GM12892 (cell line): ENCODE measurements around the gene SLC4A1.

Experiments used
- DNase-seq: peaks from one replicate; pipeline ENCODE4 v3.0.0; 2011; ENCODE audit not compliant: insufficient read length
- FAIRE-seq: peaks from 2 replicates; lab custom pipeline; 2011; peaks lifted over from hg19 to GRCh38; lab: Jason Lieb, UNC
- POLR2A ChIP-seq: IDR thresholded peaks from 2 replicates; pipeline ENCODE4 v1.6.1; 2011; ENCODE audit warnings: low read depth, low read length, control low read depth
- POLR2AphosphoS5 ChIP-seq: IDR thresholded peaks from 2 replicates; pipeline ENCODE4 v1.6.1; 2011; ENCODE audit warnings: low read depth, low read length, control low read depth
- TAF1 ChIP-seq: IDR thresholded peaks from 2 replicates; pipeline ENCODE4 v1.6.1; 2011; ENCODE audit warnings: low read depth, mild to moderate bottlenecking, control low read depth, low read length, borderline replicate concordance

SLC4A1 gene

DNA sequence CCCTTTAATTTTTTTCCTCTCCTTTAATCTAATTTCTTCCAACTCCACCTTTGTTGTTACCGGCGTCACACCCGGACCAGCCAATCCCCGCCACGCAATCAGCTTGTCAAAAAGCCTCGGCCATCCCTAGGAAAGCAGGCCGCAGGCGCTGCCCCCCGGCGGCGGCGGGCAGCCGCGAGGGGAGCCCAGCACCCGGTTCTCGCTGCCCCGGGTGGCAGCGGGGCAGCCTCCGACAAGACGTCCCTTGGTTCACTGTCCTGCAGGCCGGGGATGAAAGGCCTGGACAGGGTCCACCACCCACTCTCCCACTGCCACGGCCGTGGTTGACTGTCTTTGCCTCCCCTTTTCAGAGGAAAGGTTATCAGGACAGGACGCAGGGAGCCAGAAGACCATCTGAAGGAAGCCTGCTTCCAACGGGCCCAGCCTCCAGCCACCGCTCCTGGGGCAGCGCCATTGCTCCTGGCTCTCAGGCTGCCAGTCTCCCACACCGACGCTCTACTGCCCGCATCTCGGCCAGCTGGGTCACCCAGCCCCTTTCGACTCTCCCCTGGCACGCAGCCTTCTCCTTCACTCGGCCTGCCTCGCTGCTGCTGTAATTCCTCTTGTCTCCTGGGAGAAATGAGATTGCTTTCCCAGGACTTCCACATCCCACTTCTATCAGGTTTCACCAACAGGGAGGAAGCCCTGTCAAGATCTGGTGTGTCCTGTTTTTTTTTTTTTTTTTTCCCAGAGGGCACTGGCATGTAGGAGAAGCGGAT, 45.6 kb downstream of the SLC4A1 start:
- FAIRE-seq (peak; percentile 72), DNase-seq (peak; percentile 63)
- TF ChIP-seq TAF1, result no peak

DNA sequence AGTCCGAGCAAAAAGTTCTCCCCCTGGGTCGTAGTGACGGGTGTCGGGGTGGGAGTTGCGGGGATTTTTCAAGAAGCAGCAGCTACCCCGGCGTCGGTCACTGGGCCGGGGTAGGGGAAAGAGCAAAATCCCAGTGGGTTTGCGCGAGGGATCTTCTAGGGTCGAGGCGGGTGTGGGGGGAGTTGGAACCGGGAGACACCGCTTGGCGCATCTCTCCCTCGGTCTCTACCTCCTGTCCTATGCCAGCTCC, 46.1 kb downstream of the SLC4A1 start:
- DNase-seq, result no peak
- no peak for TF ChIP-seq TAF1
- no peak for TF ChIP-seq POLR2A
- no peak for TF ChIP-seq POLR2AphosphoS5
- no peak for FAIRE-seq

DNA sequence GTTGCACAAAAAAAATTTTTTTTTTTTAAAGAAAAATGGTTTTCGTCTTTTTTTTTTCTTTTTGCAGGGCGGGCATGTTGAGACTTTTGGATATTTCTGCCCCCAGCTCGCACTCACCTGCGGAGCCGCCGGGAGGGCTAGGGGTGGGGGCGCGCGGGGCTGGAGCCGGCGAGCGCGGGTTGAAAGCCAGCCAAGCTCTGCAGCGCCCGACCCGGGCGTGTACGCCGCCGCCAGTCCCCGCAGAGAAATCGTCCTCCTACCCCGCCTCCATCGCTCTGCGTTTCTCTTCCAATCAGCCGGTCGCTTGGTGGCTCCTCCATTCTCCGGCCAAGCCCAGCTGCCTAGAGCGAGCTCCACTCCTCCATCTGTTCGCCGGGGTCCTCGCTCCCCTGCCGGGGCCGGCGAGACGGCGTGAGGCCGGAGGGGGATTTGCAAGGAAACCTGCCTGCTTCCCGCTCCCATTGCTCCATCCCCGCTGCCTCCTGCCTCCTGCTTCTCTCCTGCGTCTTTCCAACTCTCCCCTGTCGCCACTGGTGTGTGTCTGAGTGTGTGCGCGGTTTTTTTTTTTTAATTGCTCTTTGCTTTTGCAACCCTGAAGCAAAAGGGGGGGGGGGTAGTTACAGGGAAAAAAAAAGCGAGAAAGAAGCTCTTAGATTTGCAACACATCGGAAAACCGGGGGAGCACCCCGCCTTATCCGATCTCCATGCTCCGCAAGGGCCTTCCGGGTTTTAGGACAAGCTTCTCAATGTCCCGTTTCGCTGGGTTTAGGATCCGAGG, 46.7 kb downstream of the SLC4A1 start:
- FAIRE-seq, result no peak
- TF ChIP-seq TAF1 (0 out of 2 replicates have a peak, but pooled peaks have one; percentile 34), POLR2AphosphoS5 (peak; percentile 33; the same call in 1 of the 2 replicates), POLR2A (peak; percentile 75)

DNA sequence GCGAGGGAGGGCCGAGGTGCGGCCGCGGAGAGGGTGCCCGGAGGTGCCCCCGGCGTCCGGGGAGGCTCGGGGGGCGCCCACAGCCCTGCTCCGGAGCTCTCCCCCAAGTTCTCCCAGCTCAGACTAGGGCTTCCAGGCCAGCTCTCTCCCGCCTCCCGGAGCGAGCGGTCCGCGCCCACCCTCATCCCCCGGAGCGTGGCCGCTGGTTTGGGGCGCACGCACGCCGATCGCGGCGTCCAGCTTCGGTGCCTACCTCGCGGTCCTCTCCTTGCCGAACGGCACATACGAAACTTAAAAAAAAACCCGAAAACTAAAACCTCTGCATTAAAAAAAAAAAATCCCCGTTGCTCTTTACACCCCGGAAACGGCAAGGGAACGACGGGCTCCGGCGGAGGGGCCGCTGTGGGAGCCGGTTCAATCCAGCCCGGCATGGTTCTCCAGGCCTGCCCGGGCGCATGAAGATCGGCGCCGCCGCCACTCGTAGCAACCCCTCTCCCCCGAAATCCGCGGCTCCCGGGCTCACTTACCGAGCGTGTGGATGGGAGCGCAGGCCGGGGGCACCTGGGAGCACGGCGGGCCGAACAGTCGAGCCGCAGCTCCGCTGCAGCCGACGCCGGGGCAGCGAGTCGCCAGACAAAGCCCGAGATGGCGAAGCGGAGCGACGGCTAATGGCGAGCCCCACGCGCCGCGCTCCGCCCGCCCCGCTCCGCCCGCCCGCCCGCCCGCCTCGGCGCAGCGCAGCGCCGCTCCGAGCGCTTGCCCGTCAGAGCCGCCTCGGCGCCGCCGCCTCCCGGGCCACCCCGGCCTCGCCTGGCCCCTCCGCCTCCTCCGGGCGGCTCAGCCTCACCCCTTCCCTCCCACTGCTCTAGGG, 47.5 kb downstream of the SLC4A1 start:
- TF ChIP-seq POLR2A (peak; percentile 57; the same call in 1 of the 2 replicates), TAF1 (peak; percentile 36; the same call in 1 of the 2 replicates), POLR2AphosphoS5 (no peak)
- DNase-seq, result peak; percentile 61
- FAIRE-seq, result no peak

More for the DNA sequence above, 46.7 kb downstream of the SLC4A1 start:
- DNase-seq, result peak; percentile 71

DNA sequence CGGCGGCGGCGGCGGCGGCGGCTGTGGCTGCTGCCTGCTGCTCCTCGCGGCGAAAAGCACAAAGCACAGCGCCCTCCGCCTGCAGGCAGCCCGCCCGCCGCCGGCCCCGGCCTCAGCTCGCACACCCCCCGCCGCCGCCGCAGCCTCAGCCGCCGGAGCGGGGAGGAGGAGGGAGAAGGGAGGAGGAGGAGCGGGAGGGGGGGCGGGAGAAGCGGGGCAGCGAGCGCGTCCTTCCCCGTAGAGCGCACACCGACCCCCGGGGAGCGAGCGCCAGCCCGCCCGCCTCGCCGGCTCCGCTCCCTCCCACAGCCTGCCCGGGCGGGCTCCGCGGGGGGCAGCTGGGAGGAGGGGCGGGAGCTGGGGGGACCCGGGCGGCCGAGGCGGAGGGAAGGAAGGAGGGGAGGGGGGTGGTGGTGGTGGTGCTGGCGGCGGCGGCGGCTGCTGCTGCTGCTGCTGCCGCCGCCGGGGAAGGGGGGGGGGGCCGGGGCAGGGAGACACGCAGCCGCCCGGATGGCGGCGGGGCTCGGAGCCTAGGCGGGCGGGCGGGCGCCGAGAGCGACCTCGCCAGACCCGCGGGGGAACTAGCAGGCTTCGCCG, 48.2 kb downstream of the SLC4A1 start, which contains the start of gene UBTF:
Gene UBTF, minus strand, starts transcription at position 60 of the 597 bp plus-strand sequence. CDS start 1,446 bp downstream, outside the sequence.
- FAIRE-seq (no peak), DNase-seq (no peak)
- no peak for TF ChIP-seq TAF1
- TF ChIP-seq POLR2A, result no peak
- no peak for TF ChIP-seq POLR2AphosphoS5

DNA sequence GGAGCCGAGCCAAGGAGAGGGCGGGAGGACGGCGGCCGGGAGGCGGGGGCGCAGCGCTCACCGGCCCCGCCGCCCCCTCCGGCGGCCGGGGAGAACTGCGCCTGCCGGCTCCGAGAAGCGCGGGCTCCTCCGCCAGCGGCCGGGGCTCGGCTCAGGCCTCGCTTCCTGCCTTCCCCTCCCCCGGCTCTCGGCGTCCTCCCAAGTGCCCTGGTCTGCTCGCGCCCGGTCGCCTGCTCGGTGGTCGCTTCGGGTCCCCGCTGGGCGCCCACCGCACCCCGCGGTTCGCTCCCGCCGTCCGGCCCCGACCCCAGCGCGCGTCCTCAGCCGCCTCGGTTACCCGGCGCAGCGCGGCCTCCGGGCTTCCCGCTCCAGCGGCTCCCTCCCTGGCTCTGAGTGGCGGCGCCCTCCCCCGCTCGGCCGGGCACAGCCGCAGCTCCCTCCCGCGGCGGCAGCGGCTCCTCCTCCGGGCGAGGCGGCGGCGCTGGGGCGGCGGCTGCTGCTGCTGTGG, 48.8 kb downstream of the SLC4A1 start:
- FAIRE-seq (peak; percentile 58), DNase-seq (peak; percentile 66)
- TF ChIP-seq POLR2A, result peak; percentile 82; the same call in 1 of the 2 replicates
- peak; percentile 25 for TF ChIP-seq TAF1
- peak; percentile 56; the same call in 1 of the 2 replicates for TF ChIP-seq POLR2AphosphoS5

DNA sequence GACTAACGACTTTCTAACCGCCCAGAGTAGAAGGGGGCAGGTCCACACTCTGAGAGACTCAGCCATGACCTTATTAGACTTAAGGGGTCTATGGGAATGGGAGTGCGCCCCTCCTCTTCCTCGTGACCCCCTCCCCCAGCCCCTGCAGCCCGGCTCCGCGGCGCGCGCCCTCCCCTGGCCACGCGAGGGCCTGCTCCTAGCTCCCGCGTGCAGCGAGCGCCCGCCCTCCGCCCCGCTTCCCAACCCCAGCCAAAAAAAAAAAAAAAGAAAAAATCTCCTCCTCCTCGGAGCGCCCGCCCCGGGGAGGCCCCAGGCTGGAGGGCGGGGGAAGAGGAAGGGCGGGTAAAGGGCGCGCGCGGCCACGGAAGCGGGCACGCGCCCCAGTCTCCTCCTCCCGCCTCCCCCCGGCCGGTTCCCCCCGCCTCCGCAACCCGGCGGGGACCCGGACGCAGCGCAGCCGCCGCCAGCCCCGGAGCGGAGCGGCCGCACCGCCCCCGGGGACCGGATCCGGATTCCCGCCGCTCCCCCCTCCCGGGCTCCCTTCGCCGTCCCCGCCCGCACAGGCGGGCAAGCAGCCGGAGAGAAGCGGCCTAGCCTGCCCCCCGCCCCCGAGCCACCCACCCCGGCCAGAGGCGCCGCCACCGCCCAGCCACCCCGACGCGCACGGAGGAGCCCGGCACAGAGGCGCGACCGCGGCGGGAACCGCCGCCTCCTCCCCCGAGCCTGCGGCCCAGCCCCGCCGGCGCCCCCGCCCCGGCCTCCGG, 49.4 kb downstream of the SLC4A1 start:
- peak; percentile 80 for DNase-seq
- no peak for FAIRE-seq
- TF ChIP-seq POLR2A, result peak; percentile 13; the same call in 1 of the 2 replicates
- peak; percentile 23; the same call in 1 of the 2 replicates for TF ChIP-seq POLR2AphosphoS5
- TF ChIP-seq TAF1, result no peak; the same call in 1 of the 2 replicates

DNA sequence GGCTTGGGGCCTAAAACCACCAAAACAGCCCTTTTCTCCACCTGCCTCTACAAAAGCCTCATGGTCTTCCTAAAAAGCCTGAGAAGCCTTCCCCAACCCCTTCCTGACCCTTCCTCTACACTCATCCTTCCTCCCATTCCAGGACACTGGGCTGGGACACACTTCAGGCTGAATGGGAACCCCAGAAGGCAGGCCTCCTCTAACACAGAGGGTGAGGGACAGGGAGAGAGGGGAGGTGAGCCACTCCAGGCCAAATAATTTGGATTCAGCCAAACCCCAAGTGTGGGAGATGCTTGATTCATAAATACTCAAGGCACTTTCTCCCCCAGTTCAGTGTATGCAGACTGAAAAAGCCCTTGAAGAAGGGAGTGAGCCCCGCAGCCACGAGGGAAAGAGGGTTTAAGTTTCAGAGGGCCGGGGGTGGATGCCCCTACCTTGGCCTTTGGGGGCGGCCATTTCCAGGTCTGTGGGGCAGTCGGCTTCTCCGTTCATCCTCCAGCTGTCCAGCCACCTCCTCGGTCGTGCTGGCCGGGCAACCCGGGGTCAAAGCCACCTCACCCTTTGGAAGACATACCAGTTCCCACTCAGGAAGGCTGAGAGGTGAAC, 50.1 kb downstream of the SLC4A1 start:
- FAIRE-seq (peak; percentile 74), DNase-seq (no peak)
- no peak for TF ChIP-seq POLR2A

DNA sequence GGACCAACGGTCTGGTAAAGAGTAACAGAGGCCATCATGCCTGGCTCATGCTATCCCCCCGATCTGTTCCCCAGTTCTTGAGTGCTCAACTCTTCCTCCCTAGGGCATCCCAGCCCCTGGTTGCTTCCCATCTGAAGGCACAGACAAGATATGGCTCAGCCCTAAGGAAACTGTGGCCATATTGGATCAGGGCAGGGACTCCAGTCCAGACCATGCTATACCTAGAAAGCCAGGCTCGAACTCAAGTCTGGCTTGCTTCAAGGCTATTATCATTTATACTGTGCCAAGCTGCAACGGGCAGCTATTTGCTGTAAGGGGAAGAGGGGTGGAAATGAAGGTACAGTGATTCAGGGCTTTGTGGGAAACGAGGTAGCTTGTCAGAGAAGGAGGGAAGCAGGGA, 51.2 kb downstream of the SLC4A1 start:
- FAIRE-seq, result no peak
- no peak; the same call in 1 of the 2 replicates for TF ChIP-seq POLR2AphosphoS5
- TF ChIP-seq TAF1, result no peak
- no peak for TF ChIP-seq POLR2A
- no peak for DNase-seq

DNA sequence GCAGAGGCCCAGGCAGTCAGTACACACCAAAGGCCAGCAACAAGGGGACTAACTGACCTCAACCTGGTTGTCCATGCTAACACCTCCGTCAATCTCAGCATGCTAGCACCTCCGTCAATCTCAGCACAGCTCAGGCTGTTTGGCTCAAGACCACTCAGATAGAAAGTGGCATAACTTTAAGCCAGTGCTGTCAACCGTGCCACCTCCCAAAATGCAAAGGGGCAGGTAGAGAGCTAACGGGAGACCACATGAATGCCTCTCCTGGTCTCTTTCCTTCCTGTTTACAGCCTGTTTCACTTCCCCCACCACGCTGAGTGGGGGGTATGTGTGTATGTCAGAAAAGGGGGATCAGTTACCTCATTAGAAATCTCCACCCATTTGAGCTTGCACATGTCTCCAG, 51.8 kb downstream of the SLC4A1 start:
- no peak for DNase-seq
- TF ChIP-seq POLR2A (peak; percentile 40; the same call in 1 of the 2 replicates), POLR2AphosphoS5 (peak; percentile 21), TAF1 (no peak)
- FAIRE-seq, result peak; percentile 96

DNA sequence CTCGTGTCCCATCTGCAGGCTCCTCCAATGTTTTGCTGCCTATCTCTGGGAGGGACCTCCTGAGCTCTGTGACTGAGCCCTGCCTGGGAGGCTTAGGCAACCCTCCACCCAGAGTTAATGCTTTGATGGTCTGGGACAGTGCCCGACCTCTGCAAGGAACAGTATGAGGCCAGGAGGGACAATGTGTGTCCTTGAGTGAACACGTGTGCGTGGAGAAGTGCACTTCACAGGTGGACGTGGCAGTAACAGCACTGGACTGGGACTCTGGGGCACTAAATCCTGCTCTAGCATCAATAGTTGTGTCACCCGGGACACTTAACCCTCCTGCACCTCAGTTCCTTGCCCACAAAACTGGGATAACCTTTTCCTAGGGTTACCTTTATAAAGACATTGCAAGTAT, 53.0 kb downstream of the SLC4A1 start:
- FAIRE-seq (no peak), DNase-seq (no peak)
- TF ChIP-seq POLR2AphosphoS5, result no peak
- no peak for TF ChIP-seq TAF1
- TF ChIP-seq POLR2A, result no peak
